ENCODE data around the gene AEBP1. TPM values are rescaled to one million over a fixed set of nuclear protein-coding genes. Genes with fewer than 3 reads are reported as not detected.
A peak's percentile ranks its signal among the peaks of the same experiment; 100 is the strongest.

The AEBP1 gene
- total RNA-seq, 1 donor from 2014 or later: 17.2 TPM

- DNase-seq (ENCODE audit: low spot score): no peak
- Mint-ChIP-seq H3K4me1 (ENCODE audit: low read depth) (peaks cover 8% of the 10 kb centered on the region), H3K36me3 (ENCODE audit: low read depth) (peaks cover 6% of the 10 kb centered on the region), H3K4me3 (no peak overlapping the region), H3K27me3 (ENCODE audit: insufficient read depth) (peaks cover 8% of the 10 kb centered on the region), H3K27ac (no peak overlapping the region), H3K9me3 (no peaks in the 10 kb centered on the region)
- intact Hi-C loops (cut with micrococcal nuclease): loop anchor here (10.0 kb wide), 1 partner anchor 262 kb away; the partner anchor contains the start of gene MRPS24
Observed at GRCh38 chr7:44127161-44127560, 23.0 kb downstream of the AEBP1 start.

GRCh38 chr7:44128721-44129582, 24.8 kb downstream of the AEBP1 start:
- H3K27ac Mint-ChIP-seq: peak overlapping the region; percentile 24
- H3K4me3 Mint-ChIP-seq: no peak overlapping the region
- no peaks in the 10 kb centered on the region for H3K4me1 Mint-ChIP-seq (ENCODE audit: low read depth)
- DNase-seq (ENCODE audit: low spot score): no peak
- no peaks in the 10 kb centered on the region for H3K9me3 Mint-ChIP-seq
- no peaks in the 10 kb centered on the region for H3K36me3 Mint-ChIP-seq (ENCODE audit: low read depth)
- H3K27me3 Mint-ChIP-seq (ENCODE audit: insufficient read depth): peaks cover 10% of the 10 kb centered on the region
- intact Hi-C loops (cut with micrococcal nuclease): loop anchor here (10.0 kb wide), 1 partner anchor 264 kb away; the partner anchor contains the start of gene MRPS24

GRCh38 chr7:44131173-44132029, 27.3 kb downstream of the AEBP1 start:
- no peaks in the 10 kb centered on the region for H3K9me3 Mint-ChIP-seq
- H3K36me3 Mint-ChIP-seq (ENCODE audit: low read depth): no peaks in the 10 kb centered on the region
- intact Hi-C loops (cut with micrococcal nuclease): no loop called here
- peaks cover 7% of the 10 kb centered on the region for H3K27me3 Mint-ChIP-seq (ENCODE audit: insufficient read depth)
- DNase-seq (ENCODE audit: low spot score): no peak
- no peak overlapping the region for H3K4me3 Mint-ChIP-seq
- no peaks in the 10 kb centered on the region for H3K4me1 Mint-ChIP-seq (ENCODE audit: low read depth)
- H3K27ac Mint-ChIP-seq: no peak overlapping the region

- Mint-ChIP-seq H3K36me3 (ENCODE audit: low read depth) (no peaks in the 10 kb centered on the region), H3K9me3 (no peaks in the 10 kb centered on the region), H3K4me3 (no peak overlapping the region), H3K27ac (no peak overlapping the region), H3K27me3 (ENCODE audit: insufficient read depth) (peaks cover 4% of the 10 kb centered on the region), H3K4me1 (ENCODE audit: low read depth) (no peaks in the 10 kb centered on the region)
- DNase-seq (ENCODE audit: low spot score): no peak
- intact Hi-C loops (cut with micrococcal nuclease): no loop called here
Observed at GRCh38 chr7:44132039-44132438, 27.9 kb downstream of the AEBP1 start.

GRCh38 chr7:44133295-44133694, 29.1 kb downstream of the AEBP1 start:
- no peak for DNase-seq (ENCODE audit: low spot score)
- intact Hi-C loops (cut with micrococcal nuclease): no loop called here
- Mint-ChIP-seq H3K9me3 (no peaks in the 10 kb centered on the region), H3K4me1 (ENCODE audit: low read depth) (no peaks in the 10 kb centered on the region), H3K27ac (no peak overlapping the region), H3K36me3 (ENCODE audit: low read depth) (no peaks in the 10 kb centered on the region), H3K4me3 (no peak overlapping the region), H3K27me3 (ENCODE audit: insufficient read depth) (peaks cover 4% of the 10 kb centered on the region)

GRCh38 chr7:44134943-44135628, 30.9 kb downstream of the AEBP1 start:
- H3K4me3 Mint-ChIP-seq: no peak overlapping the region
- no peak overlapping the region for H3K27ac Mint-ChIP-seq
- H3K4me1 Mint-ChIP-seq (ENCODE audit: low read depth): no peaks in the 10 kb centered on the region
- H3K36me3 Mint-ChIP-seq (ENCODE audit: low read depth): no peaks in the 10 kb centered on the region
- H3K9me3 Mint-ChIP-seq: no peaks in the 10 kb centered on the region
- no peak for DNase-seq (ENCODE audit: low spot score)
- H3K27me3 Mint-ChIP-seq (ENCODE audit: insufficient read depth): peaks cover 2% of the 10 kb centered on the region
- intact Hi-C loops (cut with micrococcal nuclease): no loop called here

- Mint-ChIP-seq H3K4me1 (ENCODE audit: low read depth) (no peaks in the 10 kb centered on the region), H3K27me3 (ENCODE audit: insufficient read depth) (peaks cover 4% of the 10 kb centered on the region), H3K4me3 (no peak overlapping the region), H3K36me3 (ENCODE audit: low read depth) (no peaks in the 10 kb centered on the region), H3K27ac (no peak overlapping the region), H3K9me3 (no peaks in the 10 kb centered on the region)
- no peak for DNase-seq (ENCODE audit: low spot score)
- intact Hi-C loops (cut with micrococcal nuclease): no loop called here
Observed at GRCh38 chr7:44136731-44137130, 32.6 kb downstream of the AEBP1 start.

- intact Hi-C loops (cut with micrococcal nuclease): no loop called here
- peaks cover 2% of the 10 kb centered on the region for H3K27me3 Mint-ChIP-seq (ENCODE audit: insufficient read depth)
- no peak for DNase-seq (ENCODE audit: low spot score)
- H3K4me1 Mint-ChIP-seq (ENCODE audit: low read depth): no peaks in the 10 kb centered on the region
- H3K27ac Mint-ChIP-seq: no peak overlapping the region
- H3K9me3 Mint-ChIP-seq: no peaks in the 10 kb centered on the region
- no peak overlapping the region for H3K4me3 Mint-ChIP-seq
- H3K36me3 Mint-ChIP-seq (ENCODE audit: low read depth): no peaks in the 10 kb centered on the region
Observed at GRCh38 chr7:44138698-44139097, 34.6 kb downstream of the AEBP1 start.

GRCh38 chr7:44139311-44140010, 35.3 kb downstream of the AEBP1 start:
- no peak overlapping the region for H3K27ac Mint-ChIP-seq
- no peaks in the 10 kb centered on the region for H3K9me3 Mint-ChIP-seq
- H3K4me1 Mint-ChIP-seq (ENCODE audit: low read depth): no peaks in the 10 kb centered on the region
- H3K4me3 Mint-ChIP-seq: no peak overlapping the region
- H3K36me3 Mint-ChIP-seq (ENCODE audit: low read depth): no peaks in the 10 kb centered on the region
- H3K27me3 Mint-ChIP-seq (ENCODE audit: insufficient read depth): peaks cover 2% of the 10 kb centered on the region
- no peak for DNase-seq (ENCODE audit: low spot score)
- intact Hi-C loops (cut with micrococcal nuclease): no loop called here

- DNase-seq (ENCODE audit: low spot score): no peak
- intact Hi-C loops (cut with micrococcal nuclease): no loop called here
- Mint-ChIP-seq H3K4me3 (no peak overlapping the region), H3K27me3 (ENCODE audit: insufficient read depth) (peaks cover 2% of the 10 kb centered on the region), H3K27ac (no peak overlapping the region), H3K9me3 (no peaks in the 10 kb centered on the region), H3K4me1 (ENCODE audit: low read depth) (peaks cover 4% of the 10 kb centered on the region), H3K36me3 (ENCODE audit: low read depth) (no peaks in the 10 kb centered on the region)
Observed at GRCh38 chr7:44140341-44140740, 36.2 kb downstream of the AEBP1 start.

GRCh38 chr7:44141221-44141850, 37.2 kb downstream of the AEBP1 start, which contains the start of gene MYL7:
TSS of gene MYL7 (minus strand) at chr7:44141332. CDS start at chr7:44141305, 27 bp downstream.
- DNase-seq (ENCODE audit: low spot score): no peak
- Mint-ChIP-seq H3K9me3 (no peaks in the 10 kb centered on the region), H3K36me3 (ENCODE audit: low read depth) (no peaks in the 10 kb centered on the region), H3K27me3 (ENCODE audit: insufficient read depth) (peaks cover 2% of the 10 kb centered on the region), H3K4me1 (ENCODE audit: low read depth) (peaks cover 6% of the 10 kb centered on the region), H3K27ac (no peak within 1 kb of the TSS), H3K4me3 (no peak within 1 kb of the TSS)
- intact Hi-C loops (cut with micrococcal nuclease): no loop called here

- DNase-seq (ENCODE audit: low spot score): no peak
- H3K9me3 Mint-ChIP-seq: no peaks in the 10 kb centered on the region
- H3K27me3 Mint-ChIP-seq (ENCODE audit: insufficient read depth): peaks cover 8% of the 10 kb centered on the region
- peaks cover 6% of the 10 kb centered on the region for H3K4me1 Mint-ChIP-seq (ENCODE audit: low read depth)
- H3K4me3 Mint-ChIP-seq: no peak overlapping the region
- H3K27ac Mint-ChIP-seq: no peak overlapping the region
- H3K36me3 Mint-ChIP-seq (ENCODE audit: low read depth): no peaks in the 10 kb centered on the region
- intact Hi-C loops (cut with micrococcal nuclease): no loop called here
Observed at GRCh38 chr7:44142028-44142427, 37.9 kb downstream of the AEBP1 start.
